HepG2 (cell line): ENCODE measurements around the gene FRMD8. TPM values are rescaled to one million over a fixed set of nuclear protein-coding genes. Genes with fewer than 3 reads are reported as not detected.
A peak's percentile ranks its signal among the peaks of the same experiment; 100 is the strongest.

Experiments
- ATF5 ChIP-seq: sonication (generic); formaldehyde crosslinking; IDR thresholded peaks from 2 replicates; pipeline ENCODE4 v1.4.0; 2020; ENCODE audit warnings: mild to moderate bottlenecking, low read depth, missing genetic modification reagents
- CENPX ChIP-seq: sonication (generic); formaldehyde crosslinking; IDR thresholded peaks from 2 replicates; pipeline ENCODE4 v1.9.0; 2021; ENCODE audit warnings: mild to moderate bottlenecking, missing genetic modification reagents, moderate library complexity
- DMTF1 ChIP-seq: sonication (generic); formaldehyde crosslinking; IDR thresholded peaks from 2 replicates; pipeline ENCODE4 v1.4.0; 2020; ENCODE audit warnings: mild to moderate bottlenecking, missing genetic modification reagents
- EP300 ChIP-seq, 3 experiments: sonication (generic) in 1 of 3; formaldehyde crosslinking in 1 of 3; IDR thresholded peaks; 2 replicates each; pipeline versions ENCODE4 v1.5.1 to v1.6.1; 2011 to 2020; ENCODE audit warnings: low read depth in 2 of 3, low read length in 2 of 3, borderline replicate concordance in 1 of 3, improper control_type of control experiment in 1 of 3, mild to moderate bottlenecking in 1 of 3, missing genetic modification reagents in 1 of 3, moderate library complexity in 1 of 3
- FOXK1 ChIP-seq: sonication (generic); formaldehyde crosslinking; IDR thresholded peaks from 2 replicates; pipeline ENCODE4 v1.4.0; 2020; ENCODE audit warnings: low read depth, missing genetic modification reagents, borderline replicate concordance
- FUBP1 ChIP-seq: sonication (generic); formaldehyde crosslinking; IDR thresholded peaks from 2 replicates; pipeline ENCODE4 v1.5.1; 2020; ENCODE audit warnings: missing genetic modification reagents, mild to moderate bottlenecking, borderline replicate concordance
- GMEB2 ChIP-seq: IDR thresholded peaks from 2 replicates; pipeline ENCODE4 v1.6.1; 2016; ENCODE audit warnings: missing biosample characterization, missing genetic modification reagents, low read depth
- NFE2L2 ChIP-seq: fragments of 150-350 bp; IDR thresholded peaks from 2 replicates; pipeline ENCODE4 v1.6.1; 2014; ENCODE audit warnings: low read length
- NPAS2 ChIP-seq: sonication (generic); formaldehyde crosslinking; IDR thresholded peaks from 2 replicates; pipeline ENCODE4 v1.8.0; 2022; ENCODE audit warnings: mild to moderate bottlenecking, missing genetic modification reagents, borderline replicate concordance
- PATZ1 ChIP-seq: sonication (generic); formaldehyde crosslinking; IDR thresholded peaks from 2 replicates; pipeline ENCODE4 v1.4.0; 2020; ENCODE audit warnings: missing genetic modification reagents
- SAFB2 ChIP-seq: sonication (generic); formaldehyde crosslinking; IDR thresholded peaks from 2 replicates; pipeline ENCODE4 v1.5.1; 2020; ENCODE audit warnings: missing genetic modification reagents, low read depth, mild to moderate bottlenecking, borderline replicate concordance
- TBX2 ChIP-seq: sonication (generic); formaldehyde crosslinking; IDR thresholded peaks from 2 replicates; pipeline ENCODE4 v1.5.0; 2020; ENCODE audit warnings: missing genetic modification reagents, mild to moderate bottlenecking, borderline replicate concordance
- ZBTB3 ChIP-seq: sonication (generic); formaldehyde crosslinking; IDR thresholded peaks from 2 replicates; pipeline ENCODE4 v1.4.0; 2020; ENCODE audit warnings: low read depth, mild to moderate bottlenecking, moderate library complexity, missing genetic modification reagents, borderline replicate concordance
- ZNF292 ChIP-seq: sonication (generic); formaldehyde crosslinking; IDR thresholded peaks from 2 replicates; pipeline ENCODE4 v1.8.1; 2022; ENCODE audit warnings: mild to moderate bottlenecking, low read depth, missing genetic modification reagents, borderline replicate concordance
- ZNF619 ChIP-seq: sonication (generic); formaldehyde crosslinking; IDR thresholded peaks from 2 replicates; pipeline ENCODE4 v1.4.0; 2020; ENCODE audit warnings: mild to moderate bottlenecking, missing genetic modification reagents
- ZNF746 ChIP-seq: sonication (generic); formaldehyde crosslinking; IDR thresholded peaks from 2 replicates; pipeline ENCODE4 v1.8.0; 2022; ENCODE audit warnings: mild to moderate bottlenecking, missing genetic modification reagents
- ZNF772 ChIP-seq: sonication (generic); formaldehyde crosslinking; IDR thresholded peaks from 2 replicates; pipeline ENCODE4 v1.5.0; 2020; ENCODE audit warnings: mild to moderate bottlenecking, missing genetic modification reagents
- ZNF83 ChIP-seq: sonication (generic); formaldehyde crosslinking; IDR thresholded peaks from 2 replicates; pipeline ENCODE4 v1.4.0; 2020; ENCODE audit warnings: missing genetic modification reagents, mild to moderate bottlenecking, borderline replicate concordance
- ZSCAN22 ChIP-seq: sonication (generic); formaldehyde crosslinking; IDR thresholded peaks from 2 replicates; pipeline ENCODE4 v1.4.0; 2020; ENCODE audit warnings: mild to moderate bottlenecking, missing genetic modification reagents
- polyA plus RNA-seq, 8 experiments: library from polyadenylated mRNA; depleted of rRNA in 3 of 8; stranded (reverse) in 7 of 8; unstranded in 1 of 8; fragments of >200 nt; fragmentation: Illumina TruSeq in 4 of 8; extraction: Trizol in 4 of 8; gene quantifications; 2 replicates each; pipeline versions ENCODE4 v1.2.1 to v1.2.3, GENCODE V29; 2011 to 2016; ENCODE audit warnings: low read depth in 4 of 8, missing spikeins in 1 of 8, mixed read lengths in 1 of 8; ENCODE audit not compliant: insufficient read depth in 1 of 8
- total RNA-seq, 5 experiments: library from RNA; depleted of rRNA; stranded (reverse); fragments of >200 nt; fragmentation: Illumina TruSeq; extraction: Trizol; gene quantifications; 2 replicates each; pipeline ENCODE4 v1.2.3, GENCODE V29; 2016; ENCODE audit warnings: low read depth in 1 of 5

The FRMD8 gene
- total and polyA plus RNA-seq, 2 of the 13 experiments (the other 11 are each of a cell fraction or from before 2014, with no cell fraction given), result 5.8 to 20.6 TPM

GRCh38 chr11:65419772-65420481 is 33.5 kb downstream of the FRMD8 start (continued):
- no peak; the same call in 1 of the 2 replicates for TF ChIP-seq SAFB2
- TF ChIP-seq PATZ1, result peak; percentile 80
- TF ChIP-seq EP300 (IDR thresholded peaks at IDR 0.05; ENCODE audit: low read depth in 2 of 2, low read length in 2 of 2), result peak in 1 of 2 experiments; percentile 60; a peak in 2 of 4 replicates
- no peak for TF ChIP-seq EP300 (CRISPR knock-in tag; IDR thresholded peaks at IDR 0.05; ENCODE audit: borderline replicate concordance)
- TF ChIP-seq NPAS2 (CRISPR knock-in tag), result no peak
- no peak for TF ChIP-seq ZSCAN22
- TF ChIP-seq DMTF1 (CRISPR knock-in tag), result no peak
- no peak for TF ChIP-seq ZBTB3 (CRISPR knock-in tag)
- no peak for TF ChIP-seq GMEB2 (CRISPR knock-in tag)
- no peak for TF ChIP-seq FUBP1 (CRISPR knock-in tag)
- TF ChIP-seq ZNF83 (CRISPR knock-in tag), result no peak
- no peak for TF ChIP-seq ZNF292
- TF ChIP-seq ZNF772 (CRISPR knock-in tag), result peak; percentile 54; the same call in 1 of the 2 replicates
- no peak for TF ChIP-seq ATF5 (CRISPR knock-in tag)
- TF ChIP-seq TBX2, result peak; percentile 61
- TF ChIP-seq FOXK1 (CRISPR knock-in tag), result peak; percentile 29; the same call in 1 of the 2 replicates
- TF ChIP-seq NFE2L2, result no peak
- TF ChIP-seq ZNF619 (CRISPR knock-in tag), result no peak
- TF ChIP-seq CENPX (CRISPR knock-in tag), result no peak
- TF ChIP-seq ZNF746 (CRISPR knock-in tag), result peak; percentile 53; the same call in 1 of the 2 replicates
